HG02943 (cell line): ENCODE measurements around the gene E2F4.

Experiments
- ATAC-seq: cut with Tn5 transposase; IDR thresholded peaks from one replicate; pipeline ENCODE4 v1.9.1; 2021; ENCODE audit warnings: mild to moderate bottlenecking, low read depth, moderate library complexity; ENCODE audit not compliant: unreplicated experiment

The E2F4 gene

DNA sequence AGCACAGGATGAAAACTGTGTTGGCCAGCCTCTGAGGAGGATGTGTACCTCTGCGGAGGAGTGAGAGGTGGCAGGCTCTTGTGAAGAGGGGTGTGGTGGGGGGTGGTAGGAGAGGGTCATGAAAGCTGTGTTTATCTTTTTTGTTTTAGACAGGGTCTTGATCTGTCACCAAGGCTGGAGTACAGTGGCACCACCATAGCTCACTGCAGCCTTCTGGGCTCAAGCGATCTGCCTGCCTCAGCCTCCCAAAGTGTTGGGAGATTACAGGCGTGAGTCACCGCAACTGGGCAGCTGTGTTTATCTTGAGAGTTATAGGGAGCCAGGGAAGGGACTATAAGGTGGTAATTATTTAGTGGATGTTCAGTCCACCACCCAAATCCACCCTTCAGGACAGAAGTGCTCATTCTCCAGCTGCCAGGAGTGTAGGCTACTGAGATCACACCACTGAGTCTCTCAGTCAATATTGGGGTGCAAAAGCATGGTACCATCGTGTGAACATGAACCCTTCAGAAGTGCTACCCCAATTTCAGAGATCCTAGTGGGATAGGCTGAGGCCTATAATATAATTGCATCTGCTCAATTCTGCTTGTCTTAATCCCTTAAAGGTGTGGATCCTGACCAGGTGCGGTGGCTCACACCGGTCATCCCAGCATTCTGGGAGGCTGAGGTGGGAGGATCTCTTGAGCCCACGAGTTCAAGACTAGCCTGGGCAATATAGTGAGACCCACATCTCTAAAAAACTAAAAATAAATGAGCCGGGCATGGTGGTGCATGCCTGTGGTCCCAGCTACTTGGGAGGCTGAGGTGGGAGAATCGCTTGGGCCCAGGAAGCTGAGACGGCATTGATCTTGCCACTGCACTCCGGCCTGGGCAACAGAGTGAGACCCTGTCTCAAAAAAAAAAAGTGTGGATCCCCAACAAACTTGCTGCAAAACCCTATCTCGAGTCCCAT lies 1.2 kb upstream of the E2F4 start:
- no peak for ATAC-seq

- ATAC-seq, result peak; percentile 8
Measured at GRCh38 chr16:67191411-67191994, 452 bp upstream of the E2F4 start.

GRCh38 chr16:67192781-67193361 lies 916 bp downstream of the E2F4 start:
- no peak for ATAC-seq

GRCh38 chr16:67193536-67193935 lies 1.6 kb downstream of the E2F4 start:
- ATAC-seq, result no peak

GRCh38 chr16:67194260-67194659 lies 2.3 kb downstream of the E2F4 start:
- ATAC-seq, result no peak

DNA sequence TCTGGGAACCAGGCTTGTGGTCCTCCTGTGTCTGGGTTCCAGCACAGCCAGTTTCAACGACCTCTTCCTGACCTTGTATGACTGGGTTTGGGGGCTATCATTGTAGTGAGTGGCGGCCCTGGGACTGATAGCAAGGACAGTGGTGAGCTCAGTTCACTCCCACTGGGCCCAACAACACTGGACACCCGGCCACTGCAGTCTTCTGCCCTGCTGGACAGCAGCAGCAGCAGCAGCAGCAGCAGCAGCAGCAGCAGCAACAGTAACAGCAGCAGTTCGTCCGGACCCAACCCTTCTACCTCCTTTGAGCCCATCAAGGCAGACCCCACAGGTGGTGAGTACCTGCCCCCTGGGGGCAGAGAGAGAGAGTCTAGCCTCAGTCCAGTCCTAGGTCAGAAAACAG lies 3.7 kb downstream of the E2F4 start:
- no peak for ATAC-seq

DNA sequence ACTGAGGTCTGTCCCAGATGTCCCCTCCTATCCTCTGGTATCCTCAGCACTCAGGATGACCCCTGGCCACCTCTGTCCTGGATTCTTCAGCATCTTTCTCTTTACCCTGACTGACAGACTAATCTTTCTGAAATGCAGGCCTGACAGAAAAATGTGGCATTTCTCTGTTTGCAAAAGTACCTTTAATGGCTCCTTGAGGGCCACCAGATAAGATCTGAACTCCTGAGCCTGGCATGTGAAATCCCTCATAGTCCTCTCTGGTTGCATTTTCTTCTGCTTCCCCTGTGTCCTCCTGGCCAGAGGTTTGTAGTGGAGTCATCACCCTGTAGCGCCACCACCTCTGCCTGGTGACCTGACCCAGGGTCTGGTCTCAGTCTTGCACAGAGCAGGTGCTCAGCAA lies 4.9 kb downstream of the E2F4 start:
- no peak for ATAC-seq

- ATAC-seq, result no peak
Measured at GRCh38 chr16:67197704-67198103, 5.7 kb downstream of the E2F4 start.

DNA sequence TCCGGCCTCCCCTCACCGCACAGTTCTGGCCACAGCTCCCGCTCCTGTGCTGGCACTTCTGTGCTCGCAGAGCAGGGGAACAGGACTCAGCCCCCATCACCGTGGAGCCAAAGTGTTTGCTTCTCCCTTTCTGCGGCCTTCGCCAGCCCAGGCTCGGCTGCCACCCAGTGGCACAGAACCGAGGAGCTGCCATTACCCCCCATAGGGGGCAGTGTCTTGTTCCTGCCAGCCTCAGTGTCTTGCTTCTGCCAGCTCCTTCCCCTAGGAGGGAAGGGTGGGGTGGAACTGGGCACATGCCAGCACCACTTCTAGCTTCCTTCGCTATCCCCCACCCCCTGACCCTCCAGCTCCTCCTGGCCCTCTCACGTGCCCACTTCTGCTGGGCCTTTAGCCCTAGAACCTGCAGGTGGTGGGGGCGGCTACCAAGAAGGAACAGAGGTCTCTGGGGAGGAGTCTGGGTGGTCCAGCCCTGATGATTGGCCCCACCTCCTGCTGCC lies 6.3 kb downstream of the E2F4 start:
- ATAC-seq, result no peak

DNA sequence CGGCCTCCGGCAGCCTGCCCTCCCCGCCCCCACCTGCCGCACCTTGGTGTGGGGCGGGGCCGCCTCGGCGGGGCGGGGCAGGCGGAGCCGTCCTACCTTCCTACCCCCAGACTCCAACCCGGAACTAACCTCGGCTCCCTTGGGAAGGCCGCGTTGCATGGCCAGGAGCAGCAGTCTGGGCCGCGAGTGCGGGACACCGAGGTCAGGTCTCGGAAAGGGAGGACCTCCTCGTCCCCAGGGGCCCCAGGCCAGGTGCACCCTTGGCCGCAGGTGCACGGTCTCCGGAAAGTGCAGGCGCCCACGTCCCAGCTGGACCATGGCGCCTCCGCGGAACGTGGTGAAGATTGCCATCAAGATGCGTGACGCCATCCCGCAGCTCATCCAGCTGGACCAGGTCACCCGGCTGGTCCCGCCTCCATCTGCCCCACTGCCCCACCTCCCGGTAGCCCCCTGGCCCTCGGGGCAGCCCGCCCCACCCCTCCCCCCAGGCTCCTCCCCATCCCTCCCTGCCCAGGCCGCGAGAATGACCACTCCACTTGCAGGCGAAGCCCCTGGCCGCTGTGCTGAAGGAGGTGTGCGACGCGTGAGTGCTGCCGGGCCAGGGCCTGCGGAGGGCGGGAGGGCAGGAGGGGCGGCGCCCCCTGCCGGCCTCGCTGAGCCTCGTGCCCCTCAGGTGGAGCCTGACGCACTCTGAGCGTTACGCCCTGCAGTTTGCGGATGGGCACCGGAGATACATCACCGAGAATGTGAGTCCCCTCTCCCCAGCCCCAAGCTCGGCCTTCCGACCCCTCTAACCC lies 7.3 kb downstream of the E2F4 start, which contains the start of gene ELMO3:
Gene ELMO3 (plus strand): TSS at position 121 of the 797 bp plus-strand sequence. CDS start 196 bp downstream, at position 317.
- ATAC-seq, result no peak

GRCh38 chr16:67199808-67200198 lies 7.8 kb downstream of the E2F4 start:
- ATAC-seq, result no peak

DNA sequence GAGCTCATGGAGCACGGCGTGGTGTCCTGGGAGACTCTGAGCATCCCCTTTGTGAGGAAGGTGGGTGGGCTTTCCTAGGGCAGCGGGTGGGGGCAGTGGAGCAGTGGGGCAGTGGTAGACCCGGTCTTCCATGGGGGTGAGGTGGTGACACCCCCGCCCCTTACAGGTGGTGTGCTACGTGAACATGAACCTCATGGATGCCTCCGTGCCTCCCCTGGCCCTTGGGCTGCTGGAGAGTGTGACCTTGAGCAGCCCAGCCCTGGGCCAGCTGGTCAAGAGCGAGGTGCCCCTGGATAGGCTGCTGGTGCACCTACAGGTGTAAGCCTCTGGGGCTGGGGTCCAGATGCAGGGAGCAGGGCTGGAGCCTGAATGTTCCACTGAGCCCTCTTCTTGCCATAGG lies 8.5 kb downstream of the E2F4 start:
- ATAC-seq, result no peak

DNA sequence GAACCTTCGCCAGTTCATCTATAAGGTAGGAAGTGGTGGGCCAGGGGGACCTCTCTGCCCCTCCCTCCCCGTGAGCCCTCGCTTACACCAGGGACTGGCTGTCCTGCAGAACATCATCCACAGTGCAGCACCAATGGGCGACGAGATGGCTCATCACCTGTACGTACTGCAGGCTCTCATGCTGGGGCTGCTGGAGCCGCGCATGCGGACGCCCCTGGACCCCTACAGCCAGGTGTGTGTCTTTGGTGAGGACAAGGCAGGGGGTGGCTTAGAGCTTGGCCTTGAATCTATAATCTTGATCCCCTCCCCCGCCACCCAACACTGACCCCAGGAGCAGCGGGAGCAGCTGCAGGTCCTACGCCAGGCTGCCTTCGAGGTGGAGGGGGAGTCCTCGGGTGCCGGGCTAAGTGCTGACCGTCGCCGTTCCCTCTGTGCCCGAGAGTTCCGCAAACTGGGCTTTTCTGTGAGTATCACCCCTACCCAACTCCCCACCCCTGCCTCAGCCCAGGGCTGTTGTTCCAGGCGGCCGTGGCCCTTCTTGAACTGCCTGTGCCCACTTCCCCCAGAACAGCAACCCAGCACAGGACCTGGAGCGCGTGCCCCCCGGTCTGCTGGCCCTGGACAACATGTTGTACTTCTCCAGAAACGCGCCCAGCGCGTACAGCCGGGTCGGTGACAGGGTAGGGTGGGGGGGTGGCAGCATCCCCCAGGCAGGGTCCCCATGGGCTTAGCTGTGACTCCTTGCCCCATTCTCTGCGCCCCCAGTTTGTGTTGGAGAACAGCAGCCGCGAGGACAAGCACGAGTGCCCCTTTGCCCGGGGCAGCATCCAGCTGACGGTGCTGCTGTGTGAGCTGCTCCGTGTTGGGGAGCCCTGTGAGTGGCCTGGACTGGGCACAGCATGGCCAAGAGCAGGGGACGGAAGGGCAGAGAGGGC lies 9.7 kb downstream of the E2F4 start:
- ATAC-seq, result no peak

GRCh38 chr16:67202426-67202825 lies 10.5 kb downstream of the E2F4 start:
- no peak for ATAC-seq

DNA sequence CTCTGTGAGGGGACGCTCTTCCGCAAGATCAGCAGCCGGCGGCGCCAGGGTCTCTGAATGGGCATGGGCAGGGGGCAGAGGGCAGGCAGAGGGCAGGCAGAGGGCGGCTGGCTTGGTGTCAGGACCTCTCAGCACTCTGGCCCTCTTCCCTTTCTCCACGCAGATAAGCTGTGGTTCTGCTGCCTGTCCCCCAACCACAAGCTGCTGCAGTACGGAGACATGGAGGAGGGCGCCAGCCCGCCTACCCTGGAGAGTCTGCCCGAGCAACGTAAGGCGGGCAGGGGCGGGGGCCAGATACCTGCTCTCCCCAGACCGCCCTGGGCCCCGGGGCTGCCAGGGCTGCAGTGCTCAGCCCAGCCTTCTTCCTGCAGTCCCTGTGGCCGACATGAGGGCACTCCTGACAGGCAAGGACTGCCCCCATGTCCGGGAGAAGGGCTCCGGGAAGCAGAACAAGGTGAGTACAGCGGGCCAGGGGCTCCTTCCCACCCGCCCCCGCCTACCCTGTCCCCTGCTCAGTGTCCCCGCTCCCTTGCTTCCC lies 11.1 kb downstream of the E2F4 start:
- no peak for ATAC-seq

- no peak for ATAC-seq
Measured at GRCh38 chr16:67204076-67204475, 12.1 kb downstream of the E2F4 start.

- no peak for ATAC-seq
Measured at GRCh38 chr16:67206129-67206837, 14.3 kb downstream of the E2F4 start.

- no peak for ATAC-seq
Measured at GRCh38 chr16:67206838-67207248, 14.9 kb downstream of the E2F4 start.
